IPS-18c (cell line): Measurements from ENCODE around the gene DBNDD2.
A peak's percentile ranks its signal among the peaks of the same experiment; 100 is the strongest.

Experiments used
- H3K4me3 ChIP-seq: 2 replicates; pipeline ENCODE4 v1.7.0; 2013; ENCODE audit warnings: low read depth, mild to moderate bottlenecking, low read length, moderate library complexity; ENCODE audit not compliant: insufficient read depth
- H3K9me3 ChIP-seq: one replicate; pipeline ENCODE4 v1.6.1; 2013; ENCODE audit warnings: mild to moderate bottlenecking, low read length, moderate library complexity; ENCODE audit not compliant: control insufficient read depth, insufficient read depth

DBNDD2 gene

GRCh38 chr20:45407783-45408645, at the start of gene DBNDD2:
Gene DBNDD2 (plus strand): TSS chr20:45408289. CDS start chr20:45408468, 179 bp downstream.
- Histone ChIP-seq H3K9me3 (peaks cover 4% of the 10 kb centered on the region), H3K4me3 (peak within 1 kb of the TSS; percentile 84)

GRCh38 chr20:45359069-45359405, 49.1 kb upstream of the DBNDD2 start:
- no peaks in the 10 kb centered on the region for H3K9me3 ChIP-seq
- no peak overlapping the region for H3K4me3 ChIP-seq

- no peaks in the 10 kb centered on the region for H3K9me3 ChIP-seq
- no peak overlapping the region for H3K4me3 ChIP-seq
Observed at GRCh38 chr20:45359406-45360148, 48.5 kb upstream of the DBNDD2 start.

- H3K4me3 ChIP-seq = no peak overlapping the region
- no peaks in the 10 kb centered on the region for H3K9me3 ChIP-seq
Observed at GRCh38 chr20:45361793-45362192, 46.3 kb upstream of the DBNDD2 start.

- peak within 1 kb of the TSS; percentile 98 for H3K4me3 ChIP-seq
Observed at GRCh38 chr20:45362804-45363610, 45.1 kb upstream of the DBNDD2 start, which contains the start of gene SYS1. Gene SYS1 (plus strand): TSS chr20:45363156. CDS start chr20:45363532, 376 bp downstream.

GRCh38 chr20:45363611-45364492, 44.2 kb upstream of the DBNDD2 start:
- peak overlapping the region; percentile 98 for H3K4me3 ChIP-seq
- no peaks in the 10 kb centered on the region for H3K9me3 ChIP-seq

More at GRCh38 chr20:45362804-45363610, 45.1 kb upstream of the DBNDD2 start, which contains the start of gene SYS1:
- no peaks in the 10 kb centered on the region for H3K9me3 ChIP-seq

GRCh38 chr20:45365444-45365970, 42.6 kb upstream of the DBNDD2 start:
- H3K4me3 ChIP-seq = no peak overlapping the region
- H3K9me3 ChIP-seq = no peaks in the 10 kb centered on the region

- no peaks in the 10 kb centered on the region for H3K9me3 ChIP-seq
- H3K4me3 ChIP-seq = no peak overlapping the region
Observed at GRCh38 chr20:45366192-45366591, 41.9 kb upstream of the DBNDD2 start.

- no peaks in the 10 kb centered on the region for H3K9me3 ChIP-seq
- H3K4me3 ChIP-seq = no peak overlapping the region
Observed at GRCh38 chr20:45366631-45367030, 41.5 kb upstream of the DBNDD2 start.

- H3K4me3 ChIP-seq = no peak overlapping the region
- H3K9me3 ChIP-seq = no peaks in the 10 kb centered on the region
Observed at GRCh38 chr20:45367126-45367525, 41.0 kb upstream of the DBNDD2 start.

GRCh38 chr20:45368221-45368980, 39.7 kb upstream of the DBNDD2 start:
- H3K9me3 ChIP-seq = no peaks in the 10 kb centered on the region
- H3K4me3 ChIP-seq = no peak overlapping the region

GRCh38 chr20:45370571-45371160, 37.4 kb upstream of the DBNDD2 start:
- Histone ChIP-seq H3K4me3 (no peak overlapping the region), H3K9me3 (no peaks in the 10 kb centered on the region)

- Histone ChIP-seq H3K4me3 (no peak overlapping the region; the same call in 1 of the 2 replicates), H3K9me3 (no peaks in the 10 kb centered on the region)
Observed at GRCh38 chr20:45372241-45372640, 35.8 kb upstream of the DBNDD2 start.

- Histone ChIP-seq H3K4me3 (peak overlapping the region; percentile 45), H3K9me3 (no peaks in the 10 kb centered on the region)
Observed at GRCh38 chr20:45372646-45373352, 35.3 kb upstream of the DBNDD2 start.
